NCI-H1694 (cell line): ENCODE results near the gene PTPRO.

Experiments
- DNase-seq: peaks from one replicate; lab custom pipeline; 2025; lab: John Stamatoyannopoulos, UW

PTPRO gene

GRCh38 chr12:15350643-15351042 lies 28.3 kb downstream of the PTPRO start:
- DNase-seq, result no peak

GRCh38 chr12:15355766-15356165 lies 33.5 kb downstream of the PTPRO start:
- DNase-seq, result no peak

- DNase-seq, result no peak
Observed at GRCh38 chr12:15356951-15357364, 34.6 kb downstream of the PTPRO start.

GRCh38 chr12:15364221-15365160 lies 42.2 kb downstream of the PTPRO start:
- no peak for DNase-seq

GRCh38 chr12:15368812-15369211 lies 46.5 kb downstream of the PTPRO start:
- no peak for DNase-seq

GRCh38 chr12:15372352-15372751 lies 50.0 kb downstream of the PTPRO start:
- no peak for DNase-seq

GRCh38 chr12:15387772-15388171 lies 65.5 kb downstream of the PTPRO start:
- no peak for DNase-seq

GRCh38 chr12:15389561-15389960 lies 67.3 kb downstream of the PTPRO start:
- DNase-seq, result no peak

GRCh38 chr12:15393037-15393436 lies 70.7 kb downstream of the PTPRO start:
- DNase-seq, result no peak

- no peak for DNase-seq
Observed at GRCh38 chr12:15393995-15394394, 71.7 kb downstream of the PTPRO start.

GRCh38 chr12:15404485-15404884 lies 82.2 kb downstream of the PTPRO start:
- no peak for DNase-seq

- no peak for DNase-seq
Observed at GRCh38 chr12:15405606-15406005, 83.3 kb downstream of the PTPRO start.

GRCh38 chr12:15407025-15407424 lies 84.7 kb downstream of the PTPRO start:
- no peak for DNase-seq

GRCh38 chr12:15411842-15412241 lies 89.5 kb downstream of the PTPRO start:
- no peak for DNase-seq

GRCh38 chr12:15417691-15418090 lies 95.4 kb downstream of the PTPRO start:
- DNase-seq, result no peak

GRCh38 chr12:15423629-15424028 lies 101.3 kb downstream of the PTPRO start:
- no peak for DNase-seq

GRCh38 chr12:15427913-15428312 lies 105.6 kb downstream of the PTPRO start:
- DNase-seq, result no peak

- no peak for DNase-seq
Observed at GRCh38 chr12:15428632-15429031, 106.3 kb downstream of the PTPRO start.

- no peak for DNase-seq
Observed at GRCh38 chr12:15429262-15429661, 107.0 kb downstream of the PTPRO start.

- no peak for DNase-seq
Observed at GRCh38 chr12:15435597-15435996, 113.3 kb downstream of the PTPRO start.

- no peak for DNase-seq
Observed at GRCh38 chr12:15439459-15439858, 117.2 kb downstream of the PTPRO start.

GRCh38 chr12:15443050-15443449 lies 120.7 kb downstream of the PTPRO start:
- no peak for DNase-seq

GRCh38 chr12:15443611-15444010 lies 121.3 kb downstream of the PTPRO start:
- no peak for DNase-seq

GRCh38 chr12:15444523-15444922 lies 122.2 kb downstream of the PTPRO start:
- DNase-seq, result no peak
